Thyroid gland (tissue), 4 donors: ENCODE measurements around the gene PSMC5.

Experiments used
- POLR2A ChIP-seq, 2 donors: fragments of 450-650 bp; IDR thresholded peaks; one replicate each; pipeline ENCODE4 v1.6.1; 2017; ENCODE audit warnings: antibody characterized with exemption in 2 of 2, mild to moderate bottlenecking in 2 of 2, moderate library complexity in 1 of 2
- TF ChIP-seq, protein P1 (sequence below), 6 experiments: fragments of 200-600 bp in 3 of 6; fragments of 450-650 bp in 3 of 6; sonication (generic) in 3 of 6; IDR thresholded peaks; one replicate each; pipeline ENCODE4 v1.5.1; 2016 to 2019; ENCODE audit warnings: antibody characterized with exemption in 6 of 6, mild to moderate bottlenecking in 2 of 6, inconsistent platforms in 1 of 6, moderate library complexity in 1 of 6

DNA sequence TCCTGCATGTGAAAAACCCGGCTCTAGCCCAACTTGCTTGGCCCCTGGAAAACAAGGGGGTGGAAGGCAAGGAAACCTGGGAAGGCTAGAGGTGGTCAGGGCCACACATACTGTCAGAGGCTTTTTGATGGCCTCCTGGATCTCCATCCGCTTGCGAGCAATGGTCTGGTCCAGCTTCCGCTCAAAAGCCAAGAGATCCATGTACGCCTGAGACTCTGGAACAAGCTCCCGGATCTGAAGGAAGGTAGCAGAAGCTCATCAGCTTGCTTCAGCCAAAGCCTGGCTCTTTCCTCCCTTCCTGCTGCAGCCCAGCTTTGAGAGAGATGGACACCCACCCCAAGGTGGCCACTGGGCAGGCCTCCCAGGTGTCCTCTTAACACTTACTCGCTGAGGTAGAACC lies 9.6 kb downstream of the PSMC5 start:
- TF ChIP-seq, protein P1, sequence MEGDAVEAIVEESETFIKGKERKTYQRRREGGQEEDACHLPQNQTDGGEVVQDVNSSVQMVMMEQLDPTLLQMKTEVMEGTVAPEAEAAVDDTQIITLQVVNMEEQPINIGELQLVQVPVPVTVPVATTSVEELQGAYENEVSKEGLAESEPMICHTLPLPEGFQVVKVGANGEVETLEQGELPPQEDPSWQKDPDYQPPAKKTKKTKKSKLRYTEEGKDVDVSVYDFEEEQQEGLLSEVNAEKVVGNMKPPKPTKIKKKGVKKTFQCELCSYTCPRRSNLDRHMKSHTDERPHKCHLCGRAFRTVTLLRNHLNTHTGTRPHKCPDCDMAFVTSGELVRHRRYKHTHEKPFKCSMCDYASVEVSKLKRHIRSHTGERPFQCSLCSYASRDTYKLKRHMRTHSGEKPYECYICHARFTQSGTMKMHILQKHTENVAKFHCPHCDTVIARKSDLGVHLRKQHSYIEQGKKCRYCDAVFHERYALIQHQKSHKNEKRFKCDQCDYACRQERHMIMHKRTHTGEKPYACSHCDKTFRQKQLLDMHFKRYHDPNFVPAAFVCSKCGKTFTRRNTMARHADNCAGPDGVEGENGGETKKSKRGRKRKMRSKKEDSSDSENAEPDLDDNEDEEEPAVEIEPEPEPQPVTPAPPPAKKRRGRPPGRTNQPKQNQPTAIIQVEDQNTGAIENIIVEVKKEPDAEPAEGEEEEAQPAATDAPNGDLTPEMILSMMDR (IDR thresholded peaks at IDR 0.05) = no peak
- TF ChIP-seq POLR2A (IDR thresholded peaks at IDR 0.05) = no peak
